Kidney epithelial cell (primary cell): Measurements from ENCODE around the gene SPAG5. TPM values are rescaled to one million over a fixed set of nuclear protein-coding genes. Genes with fewer than 3 reads are reported as not detected.
"Not testable (repeated sequence)": the region's sequence is repeated elsewhere in the genome, so short reads cannot be mapped to it uniquely, and the experiment has no call there.

Experiments used
- DNase-seq: peaks from one replicate; pipeline ENCODE4 v3.0.0-alpha.2; 2010; ENCODE audit warnings: low read depth
- H3K27me3 ChIP-seq: 2 replicates; pipeline ENCODE4 v1.6.0; 2011; ENCODE audit warnings: low read length; ENCODE audit not compliant: control insufficient read depth, insufficient read depth
- H3K36me3 ChIP-seq: 2 replicates; pipeline ENCODE4 v1.5.1; 2011; ENCODE audit warnings: low read length; ENCODE audit not compliant: control insufficient read depth, insufficient read depth
- H3K4me3 ChIP-seq: 2 replicates; pipeline ENCODE4 v1.5.1; 2011; ENCODE audit warnings: low read depth, mild to moderate bottlenecking, control low read depth, low read length
- total RNA-seq: library from RNA; depleted of rRNA; stranded (reverse); fragments of >200 nt; gene quantifications from 2 replicates; pipeline ENCODE4 v1.2.3, GENCODE V29; 2015
- TF ChIP-seq, protein P1 (sequence below): IDR thresholded peaks from 2 replicates; pipeline ENCODE4 v1.5.1; 2011; ENCODE audit warnings: mild to moderate bottlenecking, moderate library complexity, low read length, control low read depth, inconsistent platforms; ENCODE audit not compliant: insufficient read depth, poor library complexity, severe bottlenecking

Gene SPAG5
- total RNA-seq, 1 donor from 2014 or later: 9.7 TPM

GRCh38 chr17:28580959-28581358, 17.9 kb downstream of the SPAG5 start:
- no peak overlapping the region for H3K4me3 ChIP-seq
- DNase-seq: no peak
- peaks cover 3% of the 10 kb centered on the region for H3K36me3 ChIP-seq
- TF ChIP-seq, protein P1, sequence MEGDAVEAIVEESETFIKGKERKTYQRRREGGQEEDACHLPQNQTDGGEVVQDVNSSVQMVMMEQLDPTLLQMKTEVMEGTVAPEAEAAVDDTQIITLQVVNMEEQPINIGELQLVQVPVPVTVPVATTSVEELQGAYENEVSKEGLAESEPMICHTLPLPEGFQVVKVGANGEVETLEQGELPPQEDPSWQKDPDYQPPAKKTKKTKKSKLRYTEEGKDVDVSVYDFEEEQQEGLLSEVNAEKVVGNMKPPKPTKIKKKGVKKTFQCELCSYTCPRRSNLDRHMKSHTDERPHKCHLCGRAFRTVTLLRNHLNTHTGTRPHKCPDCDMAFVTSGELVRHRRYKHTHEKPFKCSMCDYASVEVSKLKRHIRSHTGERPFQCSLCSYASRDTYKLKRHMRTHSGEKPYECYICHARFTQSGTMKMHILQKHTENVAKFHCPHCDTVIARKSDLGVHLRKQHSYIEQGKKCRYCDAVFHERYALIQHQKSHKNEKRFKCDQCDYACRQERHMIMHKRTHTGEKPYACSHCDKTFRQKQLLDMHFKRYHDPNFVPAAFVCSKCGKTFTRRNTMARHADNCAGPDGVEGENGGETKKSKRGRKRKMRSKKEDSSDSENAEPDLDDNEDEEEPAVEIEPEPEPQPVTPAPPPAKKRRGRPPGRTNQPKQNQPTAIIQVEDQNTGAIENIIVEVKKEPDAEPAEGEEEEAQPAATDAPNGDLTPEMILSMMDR: no peak
- no peaks in the 10 kb centered on the region for H3K27me3 ChIP-seq

DNA sequence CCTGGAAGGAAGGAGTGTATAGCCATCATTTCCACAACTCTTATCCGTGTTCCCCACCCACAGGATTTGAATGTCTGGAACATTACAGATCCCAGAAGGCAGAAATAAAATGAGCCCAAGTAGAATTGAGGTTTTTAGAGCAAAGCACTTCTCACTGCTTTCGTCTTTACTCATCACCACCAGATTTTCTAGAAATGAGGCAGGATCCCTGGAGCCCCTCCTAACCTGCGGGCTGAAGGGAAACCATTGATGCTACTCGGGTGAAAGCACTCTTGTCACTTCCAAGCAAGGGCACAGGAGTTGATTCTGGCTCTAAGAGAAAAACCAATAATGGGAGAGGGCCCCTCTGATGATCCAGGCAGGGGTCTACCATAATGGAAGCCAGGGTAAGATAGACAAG, 19.3 kb downstream of the SPAG5 start:
- Histone ChIP-seq H3K27me3 (no peaks in the 10 kb centered on the region), H3K4me3 (no peak overlapping the region), H3K36me3 (peaks cover 3% of the 10 kb centered on the region)
- TF ChIP-seq, protein P1: no peak
- no peak for DNase-seq

GRCh38 chr17:28578246-28579195, 20.3 kb downstream of the SPAG5 start:
- DNase-seq: no peak
- H3K36me3 ChIP-seq: no peaks in the 10 kb centered on the region
- TF ChIP-seq, protein P1: no peak
- H3K27me3 ChIP-seq: no peaks in the 10 kb centered on the region
- no peak overlapping the region for H3K4me3 ChIP-seq

- H3K36me3 ChIP-seq: no peaks in the 10 kb centered on the region
- DNase-seq: no peak
- TF ChIP-seq, protein P1: no peak
- H3K27me3 ChIP-seq: no peaks in the 10 kb centered on the region
- no peak overlapping the region for H3K4me3 ChIP-seq
Observed at GRCh38 chr17:28577466-28577824, 21.4 kb downstream of the SPAG5 start.

- Histone ChIP-seq H3K36me3 (no peaks in the 10 kb centered on the region), H3K27me3 (no peaks in the 10 kb centered on the region), H3K4me3 (peak within 1 kb of the TSS; percentile 25)
- peak; percentile 78 for DNase-seq
- TF ChIP-seq, protein P1: no peak
Observed at GRCh38 chr17:28576758-28577465, 21.9 kb downstream of the SPAG5 start, which contains the start of gene ALDOC. Gene ALDOC (minus strand): TSS chr17:28576895. CDS start chr17:28575532, 1,363 bp downstream.

DNA sequence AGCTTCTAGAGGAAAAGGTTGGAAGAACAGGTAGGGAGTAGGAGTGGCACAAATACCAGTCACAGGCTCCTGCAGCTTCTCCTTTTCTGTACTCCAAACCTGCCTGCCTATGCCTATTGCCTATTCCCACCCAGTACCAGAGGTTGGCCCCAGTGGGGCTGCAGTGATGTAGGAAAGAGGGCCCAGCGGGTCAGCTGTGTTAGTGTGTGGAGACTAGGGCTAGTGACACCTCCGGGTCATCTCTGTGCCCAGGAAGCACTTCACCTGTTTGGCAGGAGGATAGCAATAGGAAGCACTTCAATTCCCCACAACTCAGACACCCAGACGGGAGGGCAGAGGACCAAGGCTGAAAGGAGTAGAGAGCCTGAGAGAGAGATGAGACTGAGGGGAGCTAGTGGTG, 22.8 kb downstream of the SPAG5 start:
- not testable (repeated sequence) for H3K4me3 ChIP-seq, DNase-seq

More for the DNA sequence above, 22.8 kb downstream of the SPAG5 start:
- H3K36me3 ChIP-seq, H3K27me3 ChIP-seq: not testable (repeated sequence)
